DMS153 treated with DMSO at 0.1 percent for 48 hours (cell line): ENCODE results near the gene TDRKH.
"Not testable (repeated sequence)": the region's sequence is repeated elsewhere in the genome, so short reads cannot be mapped to it uniquely, and the experiment has no call there.

ENCODE experiments used
- DNase-seq: peaks from one replicate; lab custom pipeline; 2025; ENCODE audit not compliant: unreplicated experiment; lab: John Stamatoyannopoulos, UW

The TDRKH gene

GRCh38 chr1:151803164-151803563 lies 12.9 kb upstream of the TDRKH start:
- no peak for DNase-seq

- no peak for DNase-seq
Measured at GRCh38 chr1:151802372-151802771, 12.1 kb upstream of the TDRKH start.

GRCh38 chr1:151801846-151802245 lies 11.5 kb upstream of the TDRKH start:
- DNase-seq = no peak

GRCh38 chr1:151801310-151801820 lies 11.1 kb upstream of the TDRKH start:
- no peak for DNase-seq

GRCh38 chr1:151800830-151801229 lies 10.5 kb upstream of the TDRKH start:
- DNase-seq = no peak

GRCh38 chr1:151799179-151800022 lies 9.1 kb upstream of the TDRKH start:
- no peak for DNase-seq

GRCh38 chr1:151798571-151798970 lies 8.3 kb upstream of the TDRKH start:
- no peak for DNase-seq

- no peak for DNase-seq
Measured at GRCh38 chr1:151790940-151791651, 796 bp upstream of the TDRKH start.

- no peak for DNase-seq
Measured at GRCh38 chr1:151787689-151788088, 2.6 kb downstream of the TDRKH start.

- no peak for DNase-seq
Measured at GRCh38 chr1:151783796-151784195, 6.5 kb downstream of the TDRKH start.

- no peak for DNase-seq
Measured at GRCh38 chr1:151782741-151783140, 7.6 kb downstream of the TDRKH start.

GRCh38 chr1:151782026-151782425 lies 8.3 kb downstream of the TDRKH start:
- DNase-seq = not testable (repeated sequence)

- not testable (repeated sequence) for DNase-seq
Measured at GRCh38 chr1:151780736-151781135, 9.6 kb downstream of the TDRKH start.

- DNase-seq = no peak
Measured at GRCh38 chr1:151779852-151780251, 10.4 kb downstream of the TDRKH start.

- no peak for DNase-seq
Measured at GRCh38 chr1:151777317-151777716, 13.0 kb downstream of the TDRKH start.

- DNase-seq = no peak
Measured at GRCh38 chr1:151776665-151777062, 13.6 kb downstream of the TDRKH start.

- no peak for DNase-seq
Measured at GRCh38 chr1:151775894-151776664, 14.2 kb downstream of the TDRKH start.

- DNase-seq = no peak
Measured at GRCh38 chr1:151774256-151774922, 15.9 kb downstream of the TDRKH start.

- no peak for DNase-seq
Measured at GRCh38 chr1:151773702-151774101, 16.6 kb downstream of the TDRKH start.

- not testable (repeated sequence) for DNase-seq
Measured at GRCh38 chr1:151769270-151769669, 21.0 kb downstream of the TDRKH start.
